MM.1S (cell line): ENCODE data around the gene KHDRBS2.

Experiments used
- DNase-seq: peaks from one replicate; pipeline ENCODE4 v3.0.0-alpha.2; 2015
- H2AFZ ChIP-seq: fragments of 300-600 bp; sonication (generic); 2 replicates; pipeline ENCODE4 v1.6.0; 2016; ENCODE audit warnings: antibody characterized with exemption, low read length
- H3F3A ChIP-seq: fragments of 300-600 bp; sonication (generic); 2 replicates; pipeline ENCODE4 v1.6.1; 2016; ENCODE audit warnings: mild to moderate bottlenecking, antibody characterized with exemption, low read length, moderate library complexity, mixed read lengths; ENCODE audit not compliant: insufficient read depth
- H3K27ac ChIP-seq: fragments of 300-600 bp; sonication (generic); 2 replicates; pipeline ENCODE4 v1.5.1; 2016; ENCODE audit warnings: mild to moderate bottlenecking, low read length
- H3K27me3 ChIP-seq: fragments of 300-600 bp; sonication (generic); replicated peaks from 2 replicates; pipeline ENCODE4 v1.6.0; 2016; ENCODE audit warnings: low read length; ENCODE audit not compliant: insufficient read depth
- H3K36me3 ChIP-seq: fragments of 300-600 bp; sonication (generic); replicated peaks from 2 replicates; pipeline ENCODE4 v1.6.1; 2016; ENCODE audit warnings: mild to moderate bottlenecking, low read length, mixed read lengths; ENCODE audit not compliant: insufficient read depth
- H3K4me1 ChIP-seq: fragments of 300-600 bp; sonication (generic); 2 replicates; pipeline ENCODE4 v1.6.1; 2016; ENCODE audit warnings: low read length, mixed read lengths
- H3K4me2 ChIP-seq: fragments of 300-600 bp; sonication (generic); 2 replicates; pipeline ENCODE4 v1.6.0; 2016; ENCODE audit warnings: low read depth, low read length
- H3K4me3 ChIP-seq: fragments of 300-600 bp; sonication (generic); 2 replicates; pipeline ENCODE4 v1.5.1; 2016; ENCODE audit warnings: low read length, mixed read lengths
- H3K79me2 ChIP-seq: fragments of 300-600 bp; sonication (generic); 2 replicates; pipeline ENCODE4 v1.6.1; 2016; ENCODE audit warnings: mixed run types, low read length, mixed read lengths
- H3K9ac ChIP-seq: fragments of 300-600 bp; sonication (generic); 2 replicates; pipeline ENCODE4 v1.6.1; 2016; ENCODE audit warnings: low read length, mixed read lengths
- H3K9me2 ChIP-seq: fragments of 300-600 bp; sonication (generic); replicated peaks from 2 replicates; pipeline ENCODE4 v1.6.1; 2016; ENCODE audit warnings: mild to moderate bottlenecking, low read length, mixed read lengths; ENCODE audit not compliant: insufficient read depth
- H3K9me3 ChIP-seq: fragments of 300-600 bp; sonication (generic); replicated peaks from 2 replicates; pipeline ENCODE4 v1.6.1; 2016; ENCODE audit warnings: mild to moderate bottlenecking, low read length, mixed read lengths; ENCODE audit not compliant: insufficient read depth
- H4K20me1 ChIP-seq: fragments of 300-600 bp; sonication (generic); 2 replicates; pipeline ENCODE4 v1.6.1; 2016; ENCODE audit warnings: mild to moderate bottlenecking, low read length, moderate library complexity, mixed read lengths; ENCODE audit not compliant: insufficient read depth
- CTCF ChIP-seq: fragments of 300-600 bp; sonication (generic); IDR thresholded peaks from 2 replicates; pipeline ENCODE4 v1.5.1; 2016; ENCODE audit warnings: antibody characterized with exemption, low read length, mixed read lengths
- EZH2 ChIP-seq: fragments of 300-600 bp; sonication (generic); optimal IDR thresholded peaks from 2 replicates; pipeline ENCODE3; 2017; ENCODE audit warnings: low read depth, mild to moderate bottlenecking, antibody characterized with exemption, low read length, mixed read lengths
- EZH2phosphoT487 ChIP-seq: fragments of 300-600 bp; sonication (generic); IDR thresholded peaks from 2 replicates; pipeline ENCODE4 v1.6.1; 2018; ENCODE audit warnings: antibody characterized with exemption, low read length

Gene KHDRBS2

GRCh38 chr6:61833176-61833755, 452.8 kb downstream of the KHDRBS2 start:
- Histone ChIP-seq H3K4me2 (no peak overlapping the region), H3K4me1 (no peaks in the 10 kb centered on the region), H3K36me3 (no peaks in the 10 kb centered on the region), H3K79me2 (no peaks in the 10 kb centered on the region), H3K4me3 (no peak overlapping the region), H2AFZ (no peak overlapping the region), H3K27ac (no peak overlapping the region), H3K9me3 (no peaks in the 10 kb centered on the region), H3K9ac (no peak overlapping the region), H3F3A (no peaks in the 10 kb centered on the region), H3K27me3 (no peaks in the 10 kb centered on the region), H4K20me1 (no peaks in the 10 kb centered on the region), H3K9me2 (no peaks in the 10 kb centered on the region)
- TF ChIP-seq EZH2phosphoT487 (no peak), CTCF (no peak), EZH2 (no peak)
- DNase-seq, result no peak

- no peak overlapping the region for H3K4me3 ChIP-seq
- H4K20me1 ChIP-seq, result no peaks in the 10 kb centered on the region
- H3K27me3 ChIP-seq, result no peaks in the 10 kb centered on the region
- TF ChIP-seq EZH2phosphoT487 (no peak), EZH2 (no peak), CTCF (no peak)
- H3K4me1 ChIP-seq, result no peaks in the 10 kb centered on the region
- no peaks in the 10 kb centered on the region for H3K9me3 ChIP-seq
- DNase-seq, result no peak
- H3K9me2 ChIP-seq, result no peaks in the 10 kb centered on the region
- H3K36me3 ChIP-seq, result no peaks in the 10 kb centered on the region
- H3F3A ChIP-seq, result no peaks in the 10 kb centered on the region
- H3K27ac ChIP-seq, result no peak overlapping the region
- H3K79me2 ChIP-seq, result no peaks in the 10 kb centered on the region
- H3K4me2 ChIP-seq, result no peak overlapping the region
- no peak overlapping the region for H3K9ac ChIP-seq
- no peak overlapping the region for H2AFZ ChIP-seq
These were observed 468.3 kb downstream of the KHDRBS2 start for GRCh38 chr6:61817716-61818115.

DNA sequence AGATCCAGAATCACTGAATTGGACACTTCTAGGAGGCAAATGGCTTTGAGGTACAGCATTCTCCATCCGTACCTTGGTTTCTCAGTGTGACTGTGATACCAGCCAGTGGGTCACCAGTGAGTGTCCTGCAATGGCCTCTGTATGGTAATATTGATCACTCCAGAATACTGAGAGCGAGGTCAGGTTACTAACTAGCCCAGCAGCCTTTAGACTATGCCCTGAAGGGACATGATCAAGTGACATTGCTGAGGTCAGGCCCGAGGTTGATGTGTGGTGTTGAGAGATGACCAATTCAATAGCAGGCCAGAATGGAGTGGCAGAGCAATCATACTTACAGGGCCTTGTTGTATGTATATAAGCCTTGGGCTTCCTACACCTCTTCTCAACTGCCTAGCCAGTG, 476.0 kb downstream of the KHDRBS2 start:
- Histone ChIP-seq H3K4me1 (no peaks in the 10 kb centered on the region), H3K36me3 (no peaks in the 10 kb centered on the region), H3K4me2 (no peak overlapping the region), H3F3A (no peaks in the 10 kb centered on the region), H3K9me3 (no peaks in the 10 kb centered on the region), H2AFZ (no peak overlapping the region), H3K9me2 (no peaks in the 10 kb centered on the region), H3K27me3 (no peaks in the 10 kb centered on the region), H3K27ac (no peak overlapping the region), H3K9ac (no peak overlapping the region), H4K20me1 (no peaks in the 10 kb centered on the region), H3K4me3 (no peak overlapping the region), H3K79me2 (no peaks in the 10 kb centered on the region)
- TF ChIP-seq EZH2 (no peak), EZH2phosphoT487 (no peak), CTCF (no peak)
- no peak for DNase-seq
